Measurements from ENCODE around the gene LIPK.

The LIPK gene

GRCh38 chr10:88791924-88792323, 85.9 kb downstream of the LIPK start:
- H3K9ac ChIP-seq (ENCODE audit: low read length), result no peak overlapping the region
- no peaks in the 10 kb centered on the region for H3K9me3 ChIP-seq (ENCODE audit: control insufficient read depth, low read length)
- H3K4me1 ChIP-seq (ENCODE audit: control insufficient read depth, insufficient read depth, low read length), result no peaks in the 10 kb centered on the region
- no peak overlapping the region for H3K4me3 ChIP-seq (ENCODE audit: low read length)
- H3K36me3 ChIP-seq (ENCODE audit: control insufficient read depth, insufficient read depth, low read length), result no peaks in the 10 kb centered on the region
- no peaks in the 10 kb centered on the region for H3K27me3 ChIP-seq (ENCODE audit: control insufficient read depth, insufficient read depth, low read length)

GRCh38 chr10:88792661-88793060, 86.6 kb downstream of the LIPK start:
- Histone ChIP-seq H3K27me3 (ENCODE audit: control insufficient read depth, insufficient read depth, low read length) (no peaks in the 10 kb centered on the region), H3K4me3 (ENCODE audit: low read length) (no peak overlapping the region), H3K9me3 (ENCODE audit: control insufficient read depth, low read length) (no peaks in the 10 kb centered on the region), H3K4me1 (ENCODE audit: control insufficient read depth, insufficient read depth, low read length) (no peaks in the 10 kb centered on the region), H3K36me3 (ENCODE audit: control insufficient read depth, insufficient read depth, low read length) (no peaks in the 10 kb centered on the region), H3K9ac (ENCODE audit: low read length) (no peak overlapping the region)

DNA sequence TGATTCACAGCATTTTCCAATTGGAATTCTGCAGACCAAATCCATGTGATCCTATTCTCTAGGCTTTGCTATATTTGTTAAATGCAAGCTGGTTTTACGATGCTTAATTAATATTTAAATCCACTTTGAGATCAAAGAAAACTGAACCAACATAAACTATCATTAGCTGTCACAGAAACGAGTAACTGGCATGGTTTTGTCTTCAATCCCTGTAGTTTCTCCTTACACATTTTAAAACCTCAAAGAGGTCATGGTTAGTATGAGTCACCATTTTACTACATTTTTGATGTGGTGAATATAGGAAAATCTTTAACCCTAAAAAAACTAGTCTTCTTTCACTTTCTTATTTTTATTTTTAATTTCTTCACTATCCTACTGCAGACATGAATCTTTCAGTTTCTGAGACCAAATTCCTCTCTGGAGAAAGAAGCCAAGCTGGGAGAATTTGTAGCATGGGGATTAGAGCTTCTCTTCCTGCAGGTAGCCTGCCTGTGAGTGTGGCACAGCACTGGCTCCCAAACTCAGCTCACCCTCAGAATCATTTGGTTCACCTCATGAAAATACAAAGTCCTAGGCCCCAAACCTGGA, 87.8 kb downstream of the LIPK start:
- Histone ChIP-seq H3K4me3 (ENCODE audit: low read length) (no peak overlapping the region), H3K9me3 (ENCODE audit: control insufficient read depth, low read length) (no peaks in the 10 kb centered on the region), H3K36me3 (ENCODE audit: control insufficient read depth, insufficient read depth, low read length) (no peaks in the 10 kb centered on the region), H3K4me1 (ENCODE audit: control insufficient read depth, insufficient read depth, low read length) (no peaks in the 10 kb centered on the region), H3K9ac (ENCODE audit: low read length) (no peak overlapping the region), H3K27me3 (ENCODE audit: control insufficient read depth, insufficient read depth, low read length) (no peaks in the 10 kb centered on the region)

DNA sequence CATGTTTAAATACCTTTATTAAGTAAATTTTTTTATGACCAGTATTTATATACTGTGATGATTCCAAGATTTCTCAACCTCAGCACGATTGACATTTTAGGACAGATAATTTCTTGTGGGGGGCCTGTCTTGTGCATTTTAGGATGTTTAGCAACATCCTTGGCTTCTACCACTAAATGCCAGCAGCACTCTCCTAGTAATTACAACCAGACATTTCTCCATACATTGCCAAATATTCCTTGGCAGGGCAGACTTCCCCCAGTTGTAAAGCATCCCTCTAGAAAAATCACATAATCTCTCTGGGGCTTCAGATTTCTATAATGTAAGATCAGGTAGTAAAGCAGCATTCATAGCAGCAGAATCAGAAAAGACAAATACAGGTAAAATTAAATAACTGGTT, 88.7 kb downstream of the LIPK start:
- no peaks in the 10 kb centered on the region for H3K4me1 ChIP-seq (ENCODE audit: control insufficient read depth, insufficient read depth, low read length)
- no peaks in the 10 kb centered on the region for H3K36me3 ChIP-seq (ENCODE audit: control insufficient read depth, insufficient read depth, low read length)
- H3K9me3 ChIP-seq (ENCODE audit: control insufficient read depth, low read length), result no peaks in the 10 kb centered on the region
- no peaks in the 10 kb centered on the region for H3K27me3 ChIP-seq (ENCODE audit: control insufficient read depth, insufficient read depth, low read length)
- no peak overlapping the region for H3K9ac ChIP-seq (ENCODE audit: low read length)
- no peak overlapping the region for H3K4me3 ChIP-seq (ENCODE audit: low read length)

- no peaks in the 10 kb centered on the region for H3K36me3 ChIP-seq (ENCODE audit: control insufficient read depth, insufficient read depth, low read length)
- no peak overlapping the region for H3K9ac ChIP-seq (ENCODE audit: low read length)
- H3K27me3 ChIP-seq (ENCODE audit: control insufficient read depth, insufficient read depth, low read length), result no peaks in the 10 kb centered on the region
- no peaks in the 10 kb centered on the region for H3K4me1 ChIP-seq (ENCODE audit: control insufficient read depth, insufficient read depth, low read length)
- H3K9me3 ChIP-seq (ENCODE audit: control insufficient read depth, low read length), result no peaks in the 10 kb centered on the region
- H3K4me3 ChIP-seq (ENCODE audit: low read length), result no peak overlapping the region
Measured at GRCh38 chr10:88800152-88801125, 94.4 kb downstream of the LIPK start.
